Measurements from ENCODE around the gene BICD1. TPM values are rescaled to one million over a fixed set of nuclear protein-coding genes. Genes with fewer than 3 reads are reported as not detected.
"Not testable (repeated sequence)": the region's sequence is repeated elsewhere in the genome, so short reads cannot be mapped to it uniquely, and the experiment has no call there.

The BICD1 gene
- total RNA-seq, 1 donor from 2014 or later: 6.1 TPM

DNA sequence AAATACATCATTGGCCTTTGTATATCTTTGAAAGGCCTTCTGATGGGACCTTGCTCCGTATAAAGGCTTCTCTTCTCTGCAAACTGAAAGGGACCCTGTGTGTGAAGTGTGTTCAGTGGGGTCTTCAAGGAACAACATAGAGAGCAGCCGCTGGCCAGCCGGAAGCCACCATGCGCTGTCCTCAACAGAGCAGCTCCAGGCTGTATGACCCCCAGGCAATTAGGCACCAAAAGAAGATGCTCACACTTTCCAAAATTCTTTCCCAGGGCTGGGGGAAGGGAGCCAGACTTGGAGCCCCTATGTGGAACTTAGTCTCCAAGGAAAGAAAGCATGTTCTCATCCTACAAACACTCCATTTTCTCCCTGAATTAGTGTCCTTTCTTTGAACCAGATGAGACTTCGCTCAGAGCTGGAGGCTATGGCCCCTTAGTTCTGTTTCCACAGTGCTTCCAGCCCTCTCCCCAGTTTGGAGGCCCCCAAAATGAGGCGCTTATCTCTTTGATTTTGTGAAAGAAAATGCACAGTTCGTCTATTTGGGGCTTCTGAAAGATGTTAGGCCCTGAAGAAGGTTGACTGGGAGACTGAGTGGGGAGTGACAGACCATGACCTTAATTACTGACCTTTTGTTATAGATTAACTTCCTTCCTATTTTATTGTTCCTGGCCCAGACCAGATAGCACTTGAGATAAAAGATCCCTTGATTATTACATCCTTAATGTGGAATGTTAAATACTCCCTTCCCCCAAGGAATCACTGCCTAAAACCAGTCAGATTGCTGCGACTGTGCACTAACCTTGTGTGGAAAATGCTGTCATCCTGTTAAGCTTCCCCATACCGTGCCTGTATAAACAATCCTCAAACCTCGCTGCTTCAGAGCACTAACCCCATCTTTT lies 164.4 kb downstream of the BICD1 start:
- no peak for FAIRE-seq
- no peaks in the 10 kb centered on the region for H3K27me3 ChIP-seq (ENCODE audit: control insufficient read depth, insufficient read depth, low read length)
- no peak overlapping the region for H3K4me3 ChIP-seq (ENCODE audit: low read depth, low read length)
- peak; percentile 5 for DNase-seq (ENCODE audit: low read depth)
- no peaks in the 10 kb centered on the region for H3K36me3 ChIP-seq (ENCODE audit: control insufficient read depth, insufficient read depth, low read length)
- TF ChIP-seq, protein P1, sequence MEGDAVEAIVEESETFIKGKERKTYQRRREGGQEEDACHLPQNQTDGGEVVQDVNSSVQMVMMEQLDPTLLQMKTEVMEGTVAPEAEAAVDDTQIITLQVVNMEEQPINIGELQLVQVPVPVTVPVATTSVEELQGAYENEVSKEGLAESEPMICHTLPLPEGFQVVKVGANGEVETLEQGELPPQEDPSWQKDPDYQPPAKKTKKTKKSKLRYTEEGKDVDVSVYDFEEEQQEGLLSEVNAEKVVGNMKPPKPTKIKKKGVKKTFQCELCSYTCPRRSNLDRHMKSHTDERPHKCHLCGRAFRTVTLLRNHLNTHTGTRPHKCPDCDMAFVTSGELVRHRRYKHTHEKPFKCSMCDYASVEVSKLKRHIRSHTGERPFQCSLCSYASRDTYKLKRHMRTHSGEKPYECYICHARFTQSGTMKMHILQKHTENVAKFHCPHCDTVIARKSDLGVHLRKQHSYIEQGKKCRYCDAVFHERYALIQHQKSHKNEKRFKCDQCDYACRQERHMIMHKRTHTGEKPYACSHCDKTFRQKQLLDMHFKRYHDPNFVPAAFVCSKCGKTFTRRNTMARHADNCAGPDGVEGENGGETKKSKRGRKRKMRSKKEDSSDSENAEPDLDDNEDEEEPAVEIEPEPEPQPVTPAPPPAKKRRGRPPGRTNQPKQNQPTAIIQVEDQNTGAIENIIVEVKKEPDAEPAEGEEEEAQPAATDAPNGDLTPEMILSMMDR (IDR thresholded peaks at IDR 0.05; ENCODE audit: insufficient read depth, low read length, severe bottlenecking): no peak

DNA sequence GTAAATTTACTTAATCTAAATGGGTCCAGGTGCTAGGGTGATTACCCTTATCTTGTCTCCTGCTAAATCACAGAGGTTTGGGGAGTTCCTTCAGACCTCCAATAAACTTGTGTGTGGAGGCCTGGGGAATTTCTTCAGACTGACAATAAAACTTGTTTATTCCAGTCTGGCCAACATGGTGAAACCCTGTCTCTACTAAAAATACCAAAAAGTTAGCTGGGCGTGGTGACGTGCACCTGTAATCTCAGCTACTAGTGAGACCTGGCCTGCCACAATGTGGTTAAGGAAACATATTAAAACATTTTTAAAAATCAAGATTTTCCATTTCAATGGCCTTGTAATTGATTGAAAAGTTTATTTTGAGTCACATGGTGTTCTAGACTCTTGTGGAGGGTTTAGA lies 165.8 kb downstream of the BICD1 start:
- TF ChIP-seq, protein P1 (IDR thresholded peaks at IDR 0.05; ENCODE audit: insufficient read depth, low read length, severe bottlenecking): no peak
- no peak for DNase-seq (ENCODE audit: low read depth)
- Histone ChIP-seq H3K36me3 (ENCODE audit: control insufficient read depth, insufficient read depth, low read length) (no peaks in the 10 kb centered on the region), H3K27me3 (ENCODE audit: control insufficient read depth, insufficient read depth, low read length) (no peaks in the 10 kb centered on the region), H3K4me3 (ENCODE audit: low read depth, low read length) (no peak overlapping the region)
- FAIRE-seq: no peak

DNA sequence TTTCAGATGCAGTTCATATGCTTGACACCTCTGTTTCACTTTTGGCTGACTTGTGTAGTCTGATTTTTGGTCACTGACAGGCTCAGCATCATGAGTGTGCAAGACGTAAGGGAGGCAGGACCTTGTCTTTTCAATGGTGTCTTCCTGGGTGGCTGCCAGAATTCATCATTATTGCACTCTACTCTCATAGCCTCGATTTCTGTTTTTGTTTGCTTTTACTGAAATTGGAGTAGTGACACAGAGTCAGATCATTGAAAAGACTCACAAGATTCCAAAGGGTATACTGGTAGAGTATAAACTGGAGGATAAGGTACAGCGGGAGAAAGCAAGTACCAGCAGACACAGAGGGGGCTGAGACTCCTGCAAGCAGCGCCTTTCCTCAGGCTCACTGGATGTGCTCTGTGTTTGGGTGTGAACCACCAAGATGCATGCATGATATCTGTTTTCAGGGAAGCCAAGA lies 166.4 kb downstream of the BICD1 start:
- FAIRE-seq (no peak), DNase-seq (ENCODE audit: low read depth) (peak; percentile 33)
- no peaks in the 10 kb centered on the region for H3K27me3 ChIP-seq (ENCODE audit: control insufficient read depth, insufficient read depth, low read length)

DNA sequence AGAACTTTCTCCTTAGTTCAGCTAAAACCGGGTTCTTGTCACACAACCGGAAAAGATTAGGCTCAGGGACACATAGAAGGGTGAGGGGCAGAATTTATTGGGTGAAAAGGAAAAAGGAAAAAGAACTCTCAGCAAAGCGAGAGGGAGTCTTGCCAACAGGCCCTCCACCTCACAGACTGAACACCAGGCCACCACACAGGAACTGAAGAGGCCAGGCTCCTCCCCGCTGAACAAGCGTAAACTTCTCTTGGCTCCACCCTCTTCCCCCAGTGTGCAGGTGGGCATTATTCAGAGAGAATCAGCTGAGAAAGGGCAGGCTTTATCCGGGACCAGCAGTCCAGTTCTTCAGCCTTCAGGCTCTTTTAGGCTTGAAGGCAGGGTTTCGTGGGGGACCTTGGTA lies 167.1 kb downstream of the BICD1 start:
- Histone ChIP-seq H3K36me3 (ENCODE audit: control insufficient read depth, insufficient read depth, low read length) (no peaks in the 10 kb centered on the region), H3K27me3 (ENCODE audit: control insufficient read depth, insufficient read depth, low read length) (no peaks in the 10 kb centered on the region), H3K4me3 (ENCODE audit: low read depth, low read length) (no peak overlapping the region)
- FAIRE-seq: no peak
- TF ChIP-seq, protein P1 (IDR thresholded peaks at IDR 0.05; ENCODE audit: insufficient read depth, low read length, severe bottlenecking): no peak
- no peak for DNase-seq (ENCODE audit: low read depth)

More for the DNA sequence above, 166.4 kb downstream of the BICD1 start:
- no peaks in the 10 kb centered on the region for H3K36me3 ChIP-seq (ENCODE audit: control insufficient read depth, insufficient read depth, low read length)
- H3K4me3 ChIP-seq (ENCODE audit: low read depth, low read length): no peak overlapping the region
- TF ChIP-seq, protein P1 (IDR thresholded peaks at IDR 0.05; ENCODE audit: insufficient read depth, low read length, severe bottlenecking): no peak

DNA sequence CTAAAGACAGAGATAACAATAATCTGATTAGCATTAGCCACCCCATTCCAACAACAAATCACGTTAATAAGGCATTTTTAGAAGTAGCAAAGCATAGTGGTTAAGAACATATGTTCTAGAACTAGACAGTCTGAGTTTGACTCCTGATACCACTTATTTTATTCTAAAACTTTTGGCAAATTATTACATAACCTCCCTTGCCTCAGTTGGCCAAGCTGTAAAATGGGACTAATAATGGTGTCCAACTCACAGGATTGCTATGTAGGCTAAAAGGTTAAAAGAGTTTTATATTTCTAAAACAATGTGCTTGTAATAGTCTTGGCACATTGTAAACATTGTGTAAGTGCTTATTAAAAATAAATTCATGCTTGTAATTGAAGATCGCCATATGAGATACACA lies 168.0 kb downstream of the BICD1 start:
- Histone ChIP-seq H3K4me3 (ENCODE audit: low read depth, low read length) (no peak overlapping the region), H3K27me3 (ENCODE audit: control insufficient read depth, insufficient read depth, low read length) (no peaks in the 10 kb centered on the region), H3K36me3 (ENCODE audit: control insufficient read depth, insufficient read depth, low read length) (no peaks in the 10 kb centered on the region)
- FAIRE-seq: no peak
- TF ChIP-seq, protein P1 (IDR thresholded peaks at IDR 0.05; ENCODE audit: insufficient read depth, low read length, severe bottlenecking): no peak
- no peak for DNase-seq (ENCODE audit: low read depth)

DNA sequence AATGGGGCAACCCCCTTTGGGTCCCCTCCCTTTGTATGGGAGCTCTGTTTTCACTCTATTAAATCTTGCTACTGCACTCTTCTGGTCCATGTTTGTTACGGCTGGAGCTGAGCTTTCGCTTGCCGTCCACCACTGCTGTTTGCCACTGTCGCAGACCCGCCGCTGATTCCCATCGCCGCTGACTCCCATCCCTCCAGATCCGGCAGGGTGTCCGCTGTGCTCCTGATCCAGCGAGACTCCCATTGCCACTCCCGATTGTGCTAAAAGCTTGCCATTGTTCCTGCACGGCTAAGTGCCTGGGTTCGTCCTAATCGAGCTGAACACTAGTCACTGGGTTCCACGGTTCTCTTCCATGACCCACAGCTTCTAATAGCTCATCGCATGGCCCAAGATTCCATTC lies 168.9 kb downstream of the BICD1 start:
- not testable (repeated sequence) for H3K36me3 ChIP-seq (ENCODE audit: control insufficient read depth, insufficient read depth, low read length); H3K4me3 ChIP-seq (ENCODE audit: low read depth, low read length); DNase-seq (ENCODE audit: low read depth); FAIRE-seq; H3K27me3 ChIP-seq (ENCODE audit: control insufficient read depth, insufficient read depth, low read length)
